Upper lobe of right lung (tissue), 1 donor: Measurements from ENCODE around the gene CCDC149. TPM values are rescaled to one million over a fixed set of nuclear protein-coding genes. Genes with fewer than 3 reads are reported as not detected.

Experiments
- ATAC-seq: fragments of 200-7000 bp; cut with Tn5 transposase; one replicate; pipeline ENCODE4 v1.9.1; 2020; ENCODE audit warnings: mild to moderate bottlenecking, moderate library complexity
- DNase-seq: peaks from one replicate; pipeline ENCODE4 v3.0.0-alpha.2; 2020
- H3K27ac ChIP-seq: fragments of 200-600 bp; one replicate; pipeline ENCODE4 v1.8.0; 2022
- H3K27me3 ChIP-seq: fragments of 200-600 bp; one replicate; pipeline ENCODE4 v1.8.0; 2022; ENCODE audit warnings: mild to moderate bottlenecking
- H3K36me3 ChIP-seq: fragments of 200-600 bp; one replicate; pipeline ENCODE4 v1.8.0; 2022
- H3K4me1 ChIP-seq: fragments of 200-600 bp; one replicate; pipeline ENCODE4 v1.8.0; 2022
- H3K4me3 ChIP-seq: fragments of 200-600 bp; one replicate; pipeline ENCODE4 v1.8.0; 2022; ENCODE audit warnings: mild to moderate bottlenecking
- H3K9me3 ChIP-seq: fragments of 200-600 bp; one replicate; pipeline ENCODE4 v1.8.0; 2022
- intact Hi-C: fragments of 100-400 bp; cut with DNase I; formaldehyde crosslinking; loops from one replicate; pipeline ENCODE4 v1.11.0; 2022
- total RNA-seq: library from RNA; stranded (reverse); fragmentation: NEBNext Ultra II Directional; extraction: Animal tissue kit (Norgen Biotek cat#: 25700); gene quantifications from one replicate; pipeline ENCODE4 v1.2.1, GENCODE V29; 2021
- TF ChIP-seq, protein P1 (sequence below): fragments of 200-600 bp; IDR thresholded peaks from one replicate; pipeline ENCODE4 v1.8.0; 2022; ENCODE audit warnings: antibody characterized with exemption
- donor health status: DM: no; HTN: yes; CAD: no; lungs with severe emphysema.

The CCDC149 gene
- total RNA-seq, 1 donor from 2014 or later = 28.7 TPM

DNA sequence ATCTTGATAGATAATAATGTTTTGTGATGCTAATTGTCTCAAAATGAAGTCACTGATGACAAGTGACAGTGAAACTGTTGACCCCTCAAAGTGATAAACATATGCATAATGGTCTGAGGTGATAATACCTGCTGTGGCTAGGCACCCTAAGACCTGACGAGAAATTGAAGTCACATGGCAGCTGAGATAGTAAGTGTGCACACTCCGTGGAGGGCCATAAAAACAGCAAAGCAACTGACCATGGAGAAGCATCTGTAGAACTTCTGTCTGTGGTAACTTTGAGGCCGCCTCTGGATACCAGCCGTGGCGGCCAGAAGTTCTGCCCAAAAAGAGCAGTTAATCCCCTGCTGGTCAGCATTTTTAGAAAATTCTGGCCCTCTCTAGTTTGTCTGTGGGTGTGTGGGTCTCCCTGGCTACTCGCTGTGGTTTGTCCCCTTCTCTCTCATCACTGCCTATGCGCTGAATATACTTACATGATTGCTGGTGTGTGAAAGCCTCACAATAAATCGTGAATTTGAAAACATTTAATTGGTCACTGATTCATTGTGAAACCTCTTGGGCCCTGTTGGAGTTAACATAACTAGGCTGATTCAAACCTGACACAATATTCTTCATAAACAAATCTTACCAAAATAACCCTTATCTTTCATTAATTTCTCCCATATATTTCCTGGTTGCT, 50.6 kb downstream of the CCDC149 start:
- intact Hi-C loops = no loop called here
- H3K9me3 ChIP-seq = peaks cover 7% of the 10 kb centered on the region
- H3K36me3 ChIP-seq = no peaks in the 10 kb centered on the region
- no peak overlapping the region for H3K4me3 ChIP-seq
- TF ChIP-seq, protein P1, sequence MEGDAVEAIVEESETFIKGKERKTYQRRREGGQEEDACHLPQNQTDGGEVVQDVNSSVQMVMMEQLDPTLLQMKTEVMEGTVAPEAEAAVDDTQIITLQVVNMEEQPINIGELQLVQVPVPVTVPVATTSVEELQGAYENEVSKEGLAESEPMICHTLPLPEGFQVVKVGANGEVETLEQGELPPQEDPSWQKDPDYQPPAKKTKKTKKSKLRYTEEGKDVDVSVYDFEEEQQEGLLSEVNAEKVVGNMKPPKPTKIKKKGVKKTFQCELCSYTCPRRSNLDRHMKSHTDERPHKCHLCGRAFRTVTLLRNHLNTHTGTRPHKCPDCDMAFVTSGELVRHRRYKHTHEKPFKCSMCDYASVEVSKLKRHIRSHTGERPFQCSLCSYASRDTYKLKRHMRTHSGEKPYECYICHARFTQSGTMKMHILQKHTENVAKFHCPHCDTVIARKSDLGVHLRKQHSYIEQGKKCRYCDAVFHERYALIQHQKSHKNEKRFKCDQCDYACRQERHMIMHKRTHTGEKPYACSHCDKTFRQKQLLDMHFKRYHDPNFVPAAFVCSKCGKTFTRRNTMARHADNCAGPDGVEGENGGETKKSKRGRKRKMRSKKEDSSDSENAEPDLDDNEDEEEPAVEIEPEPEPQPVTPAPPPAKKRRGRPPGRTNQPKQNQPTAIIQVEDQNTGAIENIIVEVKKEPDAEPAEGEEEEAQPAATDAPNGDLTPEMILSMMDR = no peak
- no peaks in the 10 kb centered on the region for H3K27me3 ChIP-seq
- no peak for DNase-seq
- H3K4me1 ChIP-seq = peaks cover 10% of the 10 kb centered on the region
- H3K27ac ChIP-seq = no peak overlapping the region
- no peak for ATAC-seq

DNA sequence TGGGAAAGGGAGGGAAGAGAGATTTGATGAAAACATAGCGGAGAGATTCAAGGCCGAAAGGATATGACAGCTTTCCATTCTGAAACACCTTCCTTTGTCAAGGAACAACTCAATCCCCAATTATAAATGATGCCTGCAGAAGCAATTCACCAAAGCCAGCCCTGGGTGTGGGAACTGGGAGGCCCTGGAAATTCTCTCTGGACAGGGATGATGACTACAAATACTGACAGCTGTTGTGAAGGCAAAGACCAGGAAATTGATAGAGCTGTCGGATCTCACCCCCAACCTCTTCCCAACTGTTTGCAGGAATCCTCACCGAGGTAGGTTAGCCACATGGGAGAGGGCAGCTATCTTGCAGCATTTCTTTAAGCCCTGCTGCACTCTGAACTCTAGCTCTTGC, 54.3 kb downstream of the CCDC149 start:
- intact Hi-C loops = no loop called here
- no peaks in the 10 kb centered on the region for H3K9me3 ChIP-seq
- no peak for DNase-seq
- no peaks in the 10 kb centered on the region for H3K36me3 ChIP-seq
- no peak for ATAC-seq
- no peaks in the 10 kb centered on the region for H3K27me3 ChIP-seq
- H3K27ac ChIP-seq = no peak overlapping the region
- H3K4me1 ChIP-seq = peaks cover 10% of the 10 kb centered on the region
- no peak overlapping the region for H3K4me3 ChIP-seq
- TF ChIP-seq, protein P1 = no peak

DNA sequence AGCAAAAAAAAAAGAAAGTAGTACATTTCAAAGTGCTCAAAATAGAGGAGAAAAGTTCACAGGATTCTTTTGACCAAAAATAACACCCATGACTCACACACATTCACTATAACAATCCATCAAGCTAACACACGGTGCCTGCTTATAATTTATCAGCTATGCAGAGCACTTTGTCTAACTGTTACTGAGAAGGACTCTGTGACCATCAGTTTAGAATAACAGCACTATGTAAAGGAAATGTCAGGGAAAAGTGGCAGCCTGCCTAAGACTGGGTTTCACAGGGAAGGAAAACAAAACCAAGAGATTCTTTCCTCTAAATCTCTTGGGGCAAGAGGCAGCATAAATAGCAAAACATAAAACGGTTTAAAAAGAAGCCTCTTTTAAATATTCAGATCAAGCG, 54.8 kb downstream of the CCDC149 start:
- H3K4me1 ChIP-seq = peaks cover 10% of the 10 kb centered on the region
- DNase-seq (no peak), ATAC-seq (no peak)
- TF ChIP-seq, protein P1 = no peak
- intact Hi-C loops = no loop called here
- no peak overlapping the region for H3K4me3 ChIP-seq
- H3K36me3 ChIP-seq = no peaks in the 10 kb centered on the region
- no peaks in the 10 kb centered on the region for H3K9me3 ChIP-seq
- no peaks in the 10 kb centered on the region for H3K27me3 ChIP-seq
- no peak overlapping the region for H3K27ac ChIP-seq

DNA sequence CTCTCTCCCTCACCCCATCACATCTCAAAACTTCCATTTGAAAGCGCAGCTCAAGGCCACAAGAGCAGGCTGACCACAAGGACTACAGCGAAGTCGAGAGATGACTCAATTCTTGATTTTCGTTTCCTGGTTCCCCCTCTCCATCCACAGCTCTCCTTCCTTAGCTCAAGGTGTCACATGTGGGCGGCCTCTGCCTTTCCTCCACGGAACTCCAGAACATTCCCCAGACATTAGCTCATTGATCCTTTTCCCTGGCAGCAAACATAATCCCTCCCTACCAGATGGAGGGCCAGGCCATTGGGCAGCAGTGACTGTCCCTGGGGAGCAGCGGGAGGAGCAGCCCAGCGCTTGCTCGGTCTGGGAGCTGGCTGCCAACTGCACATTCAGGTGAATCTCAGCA, 56.3 kb downstream of the CCDC149 start:
- H3K4me1 ChIP-seq = peaks cover 10% of the 10 kb centered on the region
- H3K4me3 ChIP-seq = no peak overlapping the region
- intact Hi-C loops = no loop called here
- no peak overlapping the region for H3K27ac ChIP-seq
- H3K9me3 ChIP-seq = no peaks in the 10 kb centered on the region
- TF ChIP-seq, protein P1 = no peak
- ATAC-seq (no peak), DNase-seq (no peak)
- no peaks in the 10 kb centered on the region for H3K36me3 ChIP-seq
- H3K27me3 ChIP-seq = no peaks in the 10 kb centered on the region

DNA sequence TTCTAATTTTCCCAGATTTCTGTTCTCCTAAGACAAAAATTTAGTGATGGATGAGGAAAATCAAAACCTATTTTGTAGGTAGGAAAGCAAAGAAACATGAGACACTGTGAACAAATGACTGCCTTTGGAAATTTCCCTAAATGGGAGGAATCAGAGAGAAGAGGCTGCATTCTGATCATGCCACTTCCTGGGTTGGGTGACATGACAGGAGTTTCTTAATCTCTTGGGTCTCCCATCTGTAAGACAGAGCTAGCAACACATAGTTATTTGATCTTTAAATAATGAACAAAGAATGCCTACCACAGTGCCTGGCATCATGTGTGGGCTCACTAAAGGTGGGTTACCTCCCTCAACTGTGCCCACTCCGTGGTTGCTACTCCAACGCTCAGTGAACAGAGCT, 57.1 kb downstream of the CCDC149 start:
- Histone ChIP-seq H3K4me3 (no peak overlapping the region), H3K27me3 (no peaks in the 10 kb centered on the region), H3K27ac (no peak overlapping the region), H3K9me3 (no peaks in the 10 kb centered on the region), H3K36me3 (no peaks in the 10 kb centered on the region), H3K4me1 (peaks cover 10% of the 10 kb centered on the region)
- DNase-seq (no peak), ATAC-seq (no peak)
- TF ChIP-seq, protein P1 = no peak
- intact Hi-C loops = no loop called here

DNA sequence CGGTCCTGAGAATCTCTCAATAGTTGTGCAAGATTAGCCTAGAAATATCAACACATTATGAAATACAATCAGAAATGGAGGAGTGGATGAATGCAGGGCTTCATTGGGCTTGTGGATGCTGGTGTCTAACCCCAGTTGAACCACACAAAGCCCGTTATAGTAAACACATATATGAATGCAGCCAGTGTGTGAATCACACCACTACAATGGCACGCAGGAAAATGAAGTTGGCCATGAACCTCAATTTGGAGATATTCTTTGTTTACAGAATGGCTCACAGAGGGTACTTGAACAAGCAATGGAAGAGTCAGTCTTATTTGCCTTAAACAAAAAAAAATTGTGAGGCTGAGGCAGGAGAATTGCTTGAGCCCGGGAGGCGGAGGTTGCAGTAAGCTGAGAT, 59.7 kb downstream of the CCDC149 start:
- no peak for DNase-seq
- Histone ChIP-seq H3K4me1 (peaks cover 5% of the 10 kb centered on the region), H3K9me3 (no peaks in the 10 kb centered on the region), H3K27ac (no peak overlapping the region), H3K4me3 (no peak overlapping the region), H3K27me3 (no peaks in the 10 kb centered on the region), H3K36me3 (no peaks in the 10 kb centered on the region)
- TF ChIP-seq, protein P1 = no peak
- intact Hi-C loops = no loop called here
- no peak for ATAC-seq
